ENCODE results near the gene ARAP2. TPM values are rescaled to one million over a fixed set of nuclear protein-coding genes. Genes with fewer than 3 reads are reported as not detected.

The ARAP2 gene
- polyA plus RNA-seq, 4 donors = 5.2 to 7.7 (median 7.6) TPM

GRCh38 chr4:36053930-36054329, 190.4 kb downstream of the ARAP2 start:
- DNase-seq (ENCODE audit: low read depth in 4 of 4, low spot score in 2 of 4) = no peak

DNA sequence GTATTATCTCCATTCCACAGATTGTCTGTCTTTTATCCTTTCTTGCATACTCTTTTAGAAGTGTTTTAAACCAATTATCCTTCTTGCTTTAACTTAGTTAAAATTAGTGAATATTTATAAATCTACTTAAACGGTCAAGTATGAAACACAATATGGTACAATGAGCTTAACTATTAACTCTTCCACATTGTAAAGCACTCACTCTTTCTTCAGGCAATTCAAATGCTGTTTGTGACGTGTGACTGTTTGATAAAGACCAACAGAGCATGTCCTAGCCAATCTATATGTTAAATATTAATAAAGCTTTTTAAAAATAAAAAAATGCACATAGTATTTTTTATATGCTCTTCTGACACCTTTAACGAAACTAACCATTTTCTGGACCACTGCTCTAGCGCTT, 192.7 kb downstream of the ARAP2 start:
- DNase-seq (ENCODE audit: low read depth in 4 of 4, low spot score in 2 of 4) = no peak

DNA sequence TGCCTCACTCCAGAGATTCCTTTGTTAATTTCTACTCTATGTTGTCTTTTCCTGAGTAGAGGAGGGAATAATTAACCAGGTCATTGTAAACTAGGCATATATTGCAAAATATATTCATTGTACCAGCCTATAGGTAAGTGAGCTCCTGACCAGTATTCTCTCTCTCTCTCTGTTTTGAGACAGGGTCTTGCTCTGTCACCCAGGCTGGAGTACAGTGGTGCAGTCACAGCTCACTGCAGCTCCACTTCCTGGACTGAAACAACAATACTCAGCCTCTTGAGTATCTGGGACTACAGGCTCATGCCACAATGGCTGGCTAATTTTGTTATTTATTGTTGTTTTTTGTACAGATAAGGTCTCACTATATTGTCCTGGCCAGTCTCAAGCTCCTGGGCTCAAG, 198.3 kb downstream of the ARAP2 start:
- no peak for DNase-seq (ENCODE audit: low read depth in 4 of 4, low spot score in 2 of 4)

- no peak for DNase-seq (ENCODE audit: low read depth in 4 of 4, low spot score in 2 of 4)
Observed at GRCh38 chr4:36043901-36044300, 200.4 kb downstream of the ARAP2 start.

DNA sequence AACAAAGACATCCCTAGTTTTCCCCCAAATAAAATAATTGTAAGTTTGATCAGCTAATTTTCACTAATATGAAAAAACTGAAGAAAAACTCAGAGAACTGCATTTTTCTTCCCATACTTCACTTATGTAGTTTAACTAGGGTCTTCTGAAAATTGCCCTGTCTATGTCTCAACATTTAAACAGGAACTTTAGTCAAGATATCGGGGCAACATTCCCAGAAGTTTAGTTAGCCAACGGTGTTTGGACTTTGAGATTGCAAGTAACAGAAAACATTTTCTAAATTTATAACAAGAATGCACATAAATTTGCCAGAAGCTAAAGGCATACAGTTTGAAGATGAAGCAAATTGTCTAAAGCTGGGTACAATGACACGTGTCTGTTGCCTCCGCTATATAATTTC, 201.1 kb downstream of the ARAP2 start:
- no peak for DNase-seq (ENCODE audit: low read depth in 4 of 4, low spot score in 2 of 4)

DNA sequence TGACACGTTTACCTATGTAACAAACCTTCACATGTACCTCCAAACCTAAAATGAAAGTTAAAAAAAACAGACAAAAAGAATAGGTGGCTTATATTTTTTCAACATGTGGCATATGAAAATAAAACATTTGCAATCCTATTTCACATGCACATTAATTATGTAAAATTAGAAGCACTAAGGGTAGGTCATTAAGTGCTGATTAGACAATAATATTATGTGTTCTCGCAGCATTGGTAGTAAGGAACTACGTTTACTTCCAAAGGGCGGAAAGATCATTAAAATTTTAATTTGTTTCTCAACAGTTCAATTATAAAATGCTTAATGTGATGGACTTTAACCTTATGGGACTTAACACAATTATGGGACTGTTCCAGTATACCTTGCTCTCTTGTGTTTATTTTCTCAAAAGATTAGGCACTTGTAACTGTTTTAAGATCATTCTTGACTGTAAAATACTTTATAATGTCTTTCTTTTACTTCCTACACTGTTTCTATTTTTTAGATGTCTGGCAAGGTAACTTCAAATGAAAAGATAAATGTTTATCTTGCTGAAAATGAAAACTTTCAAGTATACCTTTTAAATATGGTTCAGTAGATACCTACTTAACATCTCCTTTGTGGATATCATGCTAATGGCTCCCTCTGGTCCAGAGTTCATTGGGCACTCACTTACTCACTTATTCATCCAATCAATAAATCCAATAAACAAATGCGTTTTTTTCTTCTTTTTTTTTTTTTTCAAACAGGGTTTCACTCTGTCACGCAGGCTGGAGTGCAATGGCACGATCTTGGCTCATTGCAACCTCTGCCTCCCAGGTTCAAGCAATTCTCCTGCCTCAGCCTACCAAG, 202.0 kb downstream of the ARAP2 start:
- DNase-seq (ENCODE audit: low read depth in 4 of 4, low spot score in 2 of 4) = no peak

- no peak for DNase-seq (ENCODE audit: low read depth in 4 of 4, low spot score in 2 of 4)
Observed at GRCh38 chr4:36041340-36041739, 203.0 kb downstream of the ARAP2 start.

- no peak for DNase-seq (ENCODE audit: low read depth in 4 of 4, low spot score in 2 of 4)
Observed at GRCh38 chr4:36039026-36039425, 205.3 kb downstream of the ARAP2 start.

DNA sequence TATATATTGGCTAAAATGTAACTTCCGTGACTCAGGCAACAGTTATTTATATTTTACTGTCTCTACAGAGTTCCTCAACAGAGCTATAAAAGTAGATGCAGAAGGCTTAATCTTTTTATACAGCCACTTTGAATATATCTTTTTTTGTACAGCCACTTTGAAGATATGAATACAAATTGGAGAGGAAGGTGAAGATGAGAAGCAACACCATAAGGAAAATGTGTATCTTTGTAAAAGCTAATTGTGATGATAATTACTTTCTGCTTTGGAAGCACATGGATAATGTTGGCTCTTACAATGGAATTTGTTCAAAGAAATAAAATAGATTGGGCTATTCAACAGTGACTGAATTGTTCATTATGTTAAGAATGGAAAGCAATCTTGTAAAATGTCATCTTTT, 205.8 kb downstream of the ARAP2 start:
- no peak for DNase-seq (ENCODE audit: low read depth in 4 of 4, low spot score in 2 of 4)

GRCh38 chr4:36037127-36037526, 207.2 kb downstream of the ARAP2 start:
- no peak for DNase-seq (ENCODE audit: low read depth in 4 of 4, low spot score in 2 of 4)

- no peak for DNase-seq (ENCODE audit: low read depth in 4 of 4, low spot score in 2 of 4)
Observed at GRCh38 chr4:36029951-36030350, 214.4 kb downstream of the ARAP2 start.

- DNase-seq (ENCODE audit: low read depth in 4 of 4, low spot score in 2 of 4) = no peak
Observed at GRCh38 chr4:36027203-36027602, 217.1 kb downstream of the ARAP2 start.

- DNase-seq (ENCODE audit: low read depth in 4 of 4, low spot score in 2 of 4) = no peak
Observed at GRCh38 chr4:36026348-36026880, 217.9 kb downstream of the ARAP2 start.

GRCh38 chr4:36024901-36025660, 219.2 kb downstream of the ARAP2 start:
- DNase-seq (ENCODE audit: low read depth in 4 of 4, low spot score in 2 of 4) = no peak

GRCh38 chr4:36020351-36020750, 224.0 kb downstream of the ARAP2 start:
- no peak for DNase-seq (ENCODE audit: low read depth in 4 of 4, low spot score in 2 of 4)

Other genes starting within 250 kb of the ARAP2 start
- gene DTHD1, start 37.1 kb upstream of the ARAP2 start, polyA plus RNA-seq (ENCODE audit: insufficient read length in 4 of 4) = under 1 TPM in 1 of 4 donors, not detected in 3; 0.03 TPM

Data from left renal cortex interstitium (tissue), 4 donors.